Measurements from ENCODE around the gene PEPD.
"Not testable (repeated sequence)": the region's sequence is repeated elsewhere in the genome, so short reads cannot be mapped to it uniquely, and the experiment has no call there.

Gene PEPD

DNA sequence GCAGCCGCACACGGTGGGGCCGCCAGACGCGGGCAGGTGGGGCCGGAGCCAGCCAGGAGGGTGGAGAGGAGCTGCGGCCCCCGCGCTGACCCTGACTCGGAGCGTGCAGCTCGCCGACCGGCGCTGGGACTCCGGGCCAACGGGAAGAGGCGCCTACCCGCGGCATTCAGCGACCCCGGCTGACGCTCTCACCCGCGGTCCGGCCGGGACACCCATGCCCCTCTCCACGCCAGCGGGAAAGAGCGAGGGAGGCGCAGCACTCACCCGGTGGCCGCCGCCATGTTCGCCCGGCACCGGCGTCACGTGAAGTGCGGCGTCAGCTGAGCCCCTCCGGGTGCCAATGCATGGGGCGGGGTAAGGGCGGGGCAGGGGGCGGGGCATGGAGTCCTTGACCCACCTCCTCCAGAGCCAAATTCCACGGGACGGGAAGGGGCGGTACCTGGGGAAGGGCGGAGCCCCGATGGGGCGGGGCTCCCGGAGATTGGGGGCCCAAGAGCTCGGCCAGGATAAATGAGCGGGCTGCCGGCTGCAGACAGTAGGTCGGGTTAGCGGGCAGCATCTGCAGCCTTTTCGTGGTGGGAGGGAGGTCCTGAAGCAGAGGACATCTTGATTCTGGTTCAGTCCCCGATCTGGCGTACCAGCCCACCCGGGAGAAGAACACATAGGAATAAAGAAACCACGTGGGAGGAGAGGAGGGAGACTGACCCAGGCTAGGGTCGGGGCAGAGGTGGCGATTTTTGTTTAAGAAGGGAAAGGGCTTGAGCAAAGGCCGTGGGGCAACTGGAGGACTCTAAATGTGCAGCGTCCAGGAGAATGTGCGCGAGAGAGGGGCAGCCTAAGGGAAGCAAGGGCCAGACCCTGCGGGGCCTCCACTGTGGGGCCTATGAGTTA is at the start of gene PEPD:
Gene PEPD (minus strand): TSS at position 312 of the 891 bp plus-strand sequence. CDS start 31 bp downstream, at position 281.
- DNase-seq, result peak; percentile 89 to 91

DNA sequence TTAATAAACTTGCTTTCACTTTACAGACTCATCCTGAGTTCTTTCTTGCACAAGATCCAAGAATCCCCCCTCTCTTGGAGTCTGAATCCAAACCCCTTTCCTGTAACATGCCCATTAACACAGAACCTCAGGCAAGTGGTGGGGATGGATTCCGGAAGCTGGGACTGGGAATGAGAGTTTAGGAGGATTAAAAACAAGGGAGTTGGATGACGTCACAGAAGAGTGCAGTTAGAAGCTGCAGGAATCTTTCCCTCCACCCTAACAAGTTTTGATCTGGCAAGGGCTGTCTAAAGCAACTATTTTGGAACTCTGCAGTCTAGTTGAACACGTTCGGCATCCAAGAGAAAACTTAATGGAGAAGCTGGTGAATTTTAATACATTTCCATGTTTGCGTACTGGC is 48.2 kb upstream of the PEPD start:
- DNase-seq, result no peak

DNA sequence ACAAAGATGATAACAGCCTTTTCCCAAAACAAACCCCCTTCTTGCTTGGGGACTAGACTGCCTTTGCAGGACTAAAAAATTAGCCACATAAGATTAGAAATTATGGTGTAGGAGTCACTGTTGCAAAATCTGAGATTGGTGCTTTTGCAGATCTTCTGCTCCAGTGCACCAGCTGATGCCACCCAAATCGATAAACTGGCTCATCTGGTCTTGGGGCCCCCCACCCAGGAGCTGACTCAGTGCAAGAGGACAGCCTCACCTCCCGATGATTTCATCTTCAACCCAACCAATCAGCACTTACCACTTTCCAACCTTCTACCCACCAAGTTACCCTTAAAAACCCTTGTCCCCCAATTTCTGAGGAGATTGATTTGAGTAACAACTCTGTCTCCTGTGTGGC is 47.1 kb upstream of the PEPD start:
- DNase-seq, result no peak

DNA sequence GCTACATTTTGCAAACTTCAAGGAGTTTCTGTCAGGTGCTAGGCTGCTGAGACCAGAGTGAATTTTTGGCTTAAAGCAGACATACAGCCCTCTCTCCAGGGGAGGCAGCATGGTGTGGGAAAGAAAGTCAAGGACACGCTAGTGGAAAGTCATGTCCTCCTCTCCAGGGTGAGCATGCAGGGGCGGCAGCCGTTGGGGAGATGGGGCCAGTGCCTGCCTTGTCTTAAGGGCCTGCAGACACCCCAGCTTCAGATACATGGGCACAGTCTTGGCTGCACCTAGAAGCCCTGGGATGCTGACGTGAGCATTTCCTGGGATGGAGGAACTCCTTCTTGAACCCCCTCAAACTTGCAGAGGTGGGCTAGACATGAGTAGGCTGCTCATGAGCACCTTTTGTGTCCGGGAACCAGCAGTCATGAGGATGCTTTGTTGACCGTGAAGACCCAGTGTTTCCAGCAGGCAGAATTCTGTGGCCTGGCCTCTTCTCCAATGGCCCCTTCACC is 43.3 kb upstream of the PEPD start:
- DNase-seq, result no peak

DNA sequence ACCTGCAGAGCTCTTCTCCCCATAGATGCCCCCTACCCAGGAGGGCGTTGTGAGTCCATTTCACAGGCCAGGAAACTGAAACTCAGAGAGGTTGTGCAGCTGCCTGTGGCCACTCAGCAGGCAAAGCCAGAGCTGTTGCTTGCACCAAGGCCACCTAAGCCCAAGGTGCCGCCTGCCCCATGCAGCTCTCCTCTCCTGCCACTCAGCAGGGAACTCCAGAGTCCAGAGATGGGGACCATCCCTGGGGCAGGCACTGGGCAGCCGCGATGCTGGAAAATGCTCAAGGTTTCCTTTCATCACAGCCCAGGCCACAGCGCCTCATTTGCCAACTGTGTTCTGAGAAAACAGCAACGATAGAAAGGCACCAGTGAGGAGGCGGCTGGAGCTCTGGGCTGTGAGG is 41.0 kb upstream of the PEPD start:
- DNase-seq, result no peak

DNA sequence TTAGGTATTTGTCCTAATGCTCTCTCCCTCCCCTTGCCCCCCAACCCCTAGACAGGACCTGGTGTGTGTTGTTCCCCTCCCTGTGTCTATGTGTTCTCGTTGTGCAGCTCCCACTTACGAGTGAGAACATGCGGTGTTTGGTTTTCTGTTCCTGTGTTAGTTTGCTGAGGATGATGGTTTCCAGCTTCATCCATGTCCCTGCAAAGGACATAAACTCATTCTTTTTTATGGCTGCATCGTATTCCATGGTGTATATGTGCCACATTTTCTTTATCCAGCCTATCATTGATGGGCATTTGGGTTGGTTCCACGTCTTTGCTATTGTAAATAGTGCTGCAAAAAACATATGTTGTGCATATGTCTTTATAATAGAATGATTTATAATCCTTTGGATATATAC is 40.1 kb upstream of the PEPD start:
- not testable (repeated sequence) for DNase-seq

DNA sequence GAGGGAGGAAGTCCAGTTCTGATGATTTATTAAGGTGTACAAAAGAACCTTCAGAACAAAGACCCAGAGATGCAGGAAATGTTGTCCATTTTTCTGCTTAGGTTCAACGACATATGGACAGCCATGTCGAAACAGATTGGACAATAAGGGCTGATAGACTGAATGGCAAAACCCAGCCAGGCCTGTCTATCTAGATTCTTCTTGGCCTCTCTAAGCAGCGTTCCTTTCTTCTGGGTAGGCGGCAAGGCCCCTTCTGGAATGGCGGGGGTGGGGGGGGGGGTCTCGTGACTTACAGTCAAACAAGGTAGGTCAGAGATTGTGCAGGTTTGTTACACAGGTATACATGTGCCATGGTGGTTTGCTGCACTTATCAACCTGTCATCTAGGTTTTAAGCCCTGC is 39.7 kb upstream of the PEPD start:
- no peak for DNase-seq

DNA sequence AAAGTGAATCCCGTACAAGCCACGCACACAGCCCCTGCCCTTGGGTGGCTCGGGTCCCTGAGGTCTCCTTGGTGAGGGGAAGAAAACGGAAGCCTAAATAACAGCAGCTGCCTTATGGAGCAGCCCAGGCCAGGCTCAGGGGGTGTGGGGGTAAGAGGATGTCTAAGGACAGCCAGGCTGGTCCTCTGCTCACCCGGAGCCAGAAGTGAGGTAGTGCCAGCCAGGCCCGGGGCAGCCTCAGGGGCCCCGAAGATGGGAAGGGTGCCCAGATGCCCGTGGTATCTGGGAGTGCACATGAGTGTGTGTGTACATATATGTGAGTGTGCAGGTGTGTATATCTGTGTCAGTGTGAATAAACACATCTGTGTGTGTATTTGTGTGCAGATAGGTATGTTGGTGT is 38.4 kb upstream of the PEPD start:
- DNase-seq, result no peak

DNA sequence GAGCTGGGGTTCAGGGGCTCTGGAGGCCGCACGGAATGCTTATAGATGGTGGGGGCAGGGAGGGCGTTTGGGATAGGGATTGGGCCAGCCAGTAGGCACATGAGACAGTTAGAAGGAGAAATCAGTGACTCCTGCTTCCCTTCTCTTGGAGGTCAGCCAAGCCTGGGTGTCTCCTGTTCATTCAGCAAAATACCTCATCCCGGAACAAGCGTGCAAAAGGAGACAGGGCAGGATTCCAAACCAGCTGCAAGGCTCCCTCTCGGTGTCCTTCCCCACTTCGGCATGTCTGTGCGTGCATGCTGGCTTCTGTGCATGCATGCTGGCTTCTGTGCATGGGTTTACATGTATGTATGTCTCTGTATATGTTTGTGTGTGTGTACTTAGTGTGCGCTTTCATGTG is 37.3 kb upstream of the PEPD start:
- DNase-seq, result no peak

DNA sequence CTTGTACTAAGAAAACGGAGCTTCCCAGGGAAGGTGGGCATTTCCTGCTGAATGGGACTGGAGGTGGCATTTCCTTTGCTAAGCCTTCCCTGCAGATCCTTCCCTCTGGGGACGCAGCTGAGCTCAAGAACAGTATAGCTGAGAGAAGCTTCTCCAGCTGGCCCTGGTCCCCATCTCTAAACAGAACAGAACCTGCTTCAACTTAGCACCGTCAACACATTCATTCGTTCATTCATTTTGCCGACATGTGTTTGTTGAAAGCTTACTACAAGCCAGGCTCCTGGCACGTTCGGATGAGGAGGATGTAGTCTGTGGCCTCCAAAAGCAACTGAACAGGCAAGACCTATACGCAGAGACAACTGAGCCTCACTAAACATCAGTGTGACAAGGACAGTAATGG is 36.6 kb upstream of the PEPD start:
- no peak for DNase-seq

DNA sequence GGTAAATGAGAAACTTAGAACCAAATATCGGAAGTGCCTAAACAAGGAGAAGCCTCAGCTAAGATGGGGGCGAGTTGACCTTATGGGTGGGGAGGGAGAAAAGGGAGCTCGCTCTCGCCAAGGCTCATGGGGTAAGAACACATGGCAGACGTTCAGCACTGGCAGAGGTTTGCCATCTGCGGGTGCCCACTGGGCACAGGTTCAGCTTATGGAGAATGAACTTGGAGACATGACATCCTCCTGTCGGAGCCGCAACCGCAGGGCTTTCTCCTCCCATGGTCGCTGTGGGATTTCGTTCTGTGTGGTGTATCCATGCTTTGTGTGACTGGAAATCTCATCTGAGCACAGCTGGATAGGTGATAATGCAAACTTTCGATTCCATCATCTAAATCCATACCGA is 36.1 kb upstream of the PEPD start:
- DNase-seq, result no peak

DNA sequence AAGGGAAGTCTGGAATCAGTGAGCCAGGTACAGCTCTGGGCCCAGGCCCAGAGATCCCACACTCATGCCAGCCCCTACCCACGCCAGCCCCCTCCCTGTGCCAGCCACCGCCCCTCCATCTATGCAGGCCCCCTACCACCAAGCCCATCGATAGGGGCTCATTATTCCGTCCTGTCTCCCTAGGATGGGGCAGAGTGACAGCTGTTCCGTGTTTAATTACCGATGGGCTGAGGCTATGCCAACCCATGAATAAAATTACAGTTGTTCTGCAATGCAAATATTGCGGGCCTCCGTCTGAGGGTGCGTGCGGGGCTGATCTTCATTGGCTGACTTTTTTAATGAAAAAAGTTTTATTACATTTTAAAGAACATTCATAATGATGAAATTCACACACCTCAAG is 35.6 kb upstream of the PEPD start:
- no peak for DNase-seq

DNA sequence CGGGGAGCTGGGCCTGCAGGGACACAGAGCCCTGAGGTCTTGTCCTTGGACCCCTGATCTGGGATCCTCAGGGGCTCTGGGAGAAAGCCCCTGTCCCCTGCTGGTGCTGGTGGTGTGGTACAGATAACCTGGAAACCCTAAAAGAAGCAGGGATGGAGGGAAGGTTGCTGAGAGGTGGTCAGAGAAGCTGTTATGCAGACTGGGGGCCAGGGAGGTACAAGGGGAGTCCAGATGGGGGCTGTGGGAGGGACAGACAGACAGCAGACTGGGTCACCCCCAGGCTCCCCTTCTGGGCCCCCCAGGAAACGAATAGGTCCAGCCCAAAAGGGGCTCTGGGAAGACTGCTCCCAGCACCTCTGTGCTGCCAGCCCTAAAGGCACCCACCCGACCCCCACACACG is 34.7 kb upstream of the PEPD start:
- DNase-seq, result no peak

DNA sequence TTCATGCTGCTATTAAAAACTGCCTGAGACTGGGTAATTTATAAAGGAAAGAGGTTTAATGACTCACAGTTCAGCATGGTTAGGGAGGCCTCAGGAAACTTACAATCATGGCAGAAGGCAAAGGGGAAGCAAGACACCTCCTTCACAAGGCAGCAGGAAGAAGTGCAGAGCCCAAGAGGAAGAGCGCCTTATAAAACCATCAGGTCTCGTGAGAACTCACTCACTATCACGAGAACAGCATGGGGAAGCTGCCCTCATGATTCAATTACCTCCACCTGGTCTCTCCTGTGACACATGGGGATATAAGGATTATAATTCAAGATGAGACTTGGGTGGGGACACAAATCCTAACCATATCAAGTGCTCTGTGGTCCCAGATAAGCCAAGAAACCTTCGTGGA is 34.1 kb upstream of the PEPD start:
- not testable (repeated sequence) for DNase-seq

DNA sequence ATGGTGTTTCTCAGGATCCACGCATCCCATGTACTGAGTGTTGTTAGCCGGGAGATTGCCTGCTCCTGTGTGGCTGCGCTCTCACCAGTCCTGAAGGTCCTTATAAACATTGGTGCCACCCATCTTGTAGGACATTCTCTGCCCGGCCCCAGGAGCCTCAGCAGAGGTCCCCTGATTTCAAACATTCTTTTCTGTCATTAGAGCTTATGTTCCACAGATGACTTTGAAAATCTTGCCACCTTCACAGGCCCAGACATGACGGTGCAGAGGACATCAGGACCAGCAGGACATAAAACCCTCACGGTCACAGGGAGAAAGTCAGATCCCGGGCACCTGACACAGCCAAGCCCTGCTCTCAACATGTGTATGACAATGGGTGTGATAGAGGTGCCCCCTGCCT is 33.2 kb upstream of the PEPD start:
- DNase-seq, result no peak

DNA sequence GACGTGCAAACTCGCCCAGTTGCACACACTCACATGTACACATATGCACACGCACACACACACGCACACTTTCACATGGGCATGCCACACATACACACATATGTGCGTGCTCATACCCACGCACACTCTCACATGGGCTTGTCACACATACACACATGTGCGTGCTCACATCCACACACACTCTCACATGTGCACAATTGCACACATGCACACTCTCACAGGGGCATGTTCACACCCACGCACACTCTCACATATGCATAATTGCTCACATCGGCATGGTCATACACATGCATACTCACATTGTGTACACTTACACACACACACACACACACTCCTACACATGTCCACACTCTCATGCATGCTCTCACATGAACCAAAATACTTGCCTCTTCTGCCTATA is 32.8 kb upstream of the PEPD start:
- DNase-seq, result no peak

DNA sequence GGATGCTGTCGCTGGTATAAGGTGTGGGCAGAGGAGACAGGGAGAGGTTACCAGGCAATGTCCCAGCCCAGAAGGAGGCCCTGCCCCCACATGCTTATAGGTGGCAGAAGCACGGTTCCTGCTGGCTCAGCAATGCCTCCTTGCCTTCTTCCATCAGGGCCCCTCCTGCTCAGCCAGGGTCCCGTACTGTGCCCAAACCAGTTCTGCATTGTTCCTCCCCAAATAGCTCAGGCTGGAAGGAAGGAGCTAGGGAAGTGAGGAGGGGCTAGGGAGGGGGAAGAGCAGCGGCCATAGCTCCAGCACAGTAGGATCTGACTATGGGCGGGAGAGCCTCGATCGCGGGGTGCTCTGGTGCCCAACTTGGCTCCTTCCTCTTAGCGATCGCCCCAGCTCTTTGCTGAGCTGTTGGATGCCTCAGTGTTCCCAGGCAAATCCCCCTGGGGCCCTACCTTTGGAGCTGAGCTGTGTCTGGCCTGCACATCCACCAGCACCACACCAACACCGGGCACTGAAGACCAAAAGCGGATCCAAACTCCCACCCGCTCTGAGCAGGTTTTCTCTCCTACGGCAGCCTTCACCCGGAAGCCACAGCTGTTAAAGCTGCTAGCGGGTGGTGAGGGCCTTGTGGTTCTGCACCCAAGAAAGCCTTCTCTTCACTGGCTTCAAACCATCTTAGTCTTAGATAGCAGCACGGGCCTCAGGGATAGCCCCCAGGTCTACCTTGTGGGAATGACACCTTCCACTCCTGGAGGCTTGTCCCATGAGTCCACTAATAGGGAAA is 32.1 kb upstream of the PEPD start:
- no peak for DNase-seq

DNA sequence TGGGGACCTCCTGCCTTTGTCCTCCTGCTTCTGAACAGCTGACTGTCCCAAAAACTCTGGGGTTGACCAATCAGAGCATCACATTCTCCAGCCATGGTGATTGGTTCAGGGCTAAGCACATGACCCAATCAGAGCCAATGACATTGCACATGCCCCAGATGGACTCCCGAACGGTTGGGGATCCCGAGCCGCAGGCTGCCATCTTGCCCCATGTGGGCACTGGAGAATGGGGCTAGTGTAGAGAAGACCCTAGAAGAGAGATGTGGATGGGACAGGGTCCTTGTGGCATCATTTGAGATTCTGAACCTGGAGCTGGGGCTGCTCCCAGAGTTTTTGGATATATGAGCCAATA is 31.3 kb upstream of the PEPD start:
- no peak for DNase-seq

DNA sequence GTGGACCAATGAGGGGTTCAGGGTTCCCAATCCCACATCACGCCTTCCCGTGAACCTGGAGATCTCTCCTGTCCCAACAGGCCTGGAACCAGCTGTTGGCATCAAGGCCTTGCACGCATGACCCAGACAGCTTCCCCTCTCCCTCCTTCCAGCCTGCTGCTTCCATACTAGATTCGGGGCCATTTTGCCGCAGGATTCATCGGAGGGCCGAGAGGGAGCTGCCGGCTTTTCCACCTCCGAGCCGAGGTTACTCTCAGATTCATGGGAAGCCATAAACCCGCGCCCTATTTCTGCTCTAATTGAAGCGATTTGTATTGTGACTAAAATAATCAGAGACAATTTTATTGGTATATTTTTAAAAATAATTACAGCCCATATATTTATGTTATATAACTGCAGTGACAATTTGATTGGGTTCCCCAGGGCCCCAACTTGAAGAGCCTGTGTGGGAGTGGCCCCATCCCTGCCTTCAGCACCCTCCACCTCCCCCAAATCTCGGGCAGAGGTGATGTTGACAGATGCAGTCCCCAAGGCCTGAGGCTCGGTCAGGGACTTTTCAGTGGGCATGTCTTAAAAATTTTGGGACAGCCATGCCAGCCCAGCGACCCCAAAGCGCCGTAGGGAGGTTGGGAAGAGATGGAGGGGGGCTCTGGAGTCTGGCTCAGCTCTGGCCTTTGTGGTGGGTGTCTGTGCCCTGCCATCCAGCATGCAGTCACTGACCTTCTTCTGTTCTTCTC is 30.8 kb upstream of the PEPD start:
- DNase-seq, result no peak

DNA sequence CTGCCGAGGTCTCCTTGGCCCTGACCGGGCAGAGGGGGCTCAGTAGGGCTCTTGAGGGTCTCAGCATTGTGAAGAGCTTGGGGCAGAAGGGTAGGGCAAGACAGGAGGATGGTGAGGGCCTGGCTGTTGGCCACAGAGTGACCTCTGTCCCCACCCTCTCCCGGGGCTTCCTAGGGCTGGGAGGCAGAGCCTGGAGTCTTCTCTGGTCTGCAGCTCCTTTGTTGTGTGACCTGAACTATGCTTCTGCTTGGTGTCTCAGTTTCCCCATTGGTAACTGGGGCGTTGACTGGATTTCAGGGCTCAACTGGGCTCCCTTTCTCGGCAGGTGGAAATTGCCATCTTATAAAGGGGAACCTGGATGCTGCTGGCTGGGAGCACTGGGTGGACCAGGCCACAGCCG is 30.1 kb upstream of the PEPD start:
- no peak for DNase-seq

DNA sequence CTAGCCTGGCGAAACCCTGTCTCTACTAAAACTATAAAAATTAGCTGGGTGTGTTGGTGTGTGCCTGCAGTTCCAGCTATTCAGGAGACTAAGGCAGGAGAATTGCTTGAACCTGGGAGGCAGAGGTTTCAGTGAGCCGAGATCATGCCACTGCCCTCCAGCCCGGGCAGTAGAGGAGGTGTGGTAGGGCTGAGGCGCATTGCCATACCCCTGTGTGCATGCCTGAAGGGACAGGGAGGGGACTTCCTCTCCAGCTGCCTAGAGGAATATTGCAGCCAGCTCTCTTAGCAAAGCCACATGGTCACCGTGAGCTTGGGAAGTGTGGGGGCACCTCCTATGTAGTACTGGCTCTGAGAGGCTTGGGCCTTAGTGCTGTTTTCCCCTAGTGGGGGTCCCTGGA is 29.2 kb upstream of the PEPD start:
- no peak for DNase-seq

DNA sequence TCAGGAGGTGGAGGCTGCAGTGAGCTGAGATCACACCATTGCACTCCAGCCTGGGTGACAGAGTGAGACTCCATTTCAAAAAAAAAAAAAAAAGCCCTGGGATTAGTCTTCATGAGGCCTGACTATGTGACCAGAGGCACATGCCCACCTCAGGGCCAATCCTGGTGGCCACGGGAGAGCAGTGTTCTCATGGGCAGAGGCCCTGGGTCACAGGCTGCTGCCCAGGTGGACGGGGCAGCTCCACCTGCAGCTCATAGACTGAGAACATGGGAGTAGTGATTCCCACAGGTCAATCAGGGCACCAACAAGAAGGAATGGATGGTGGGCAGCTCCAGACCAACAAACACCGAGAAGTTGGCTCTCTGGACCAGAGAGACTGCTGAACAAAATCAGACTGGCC is 26.1 kb upstream of the PEPD start:
- DNase-seq, result no peak

DNA sequence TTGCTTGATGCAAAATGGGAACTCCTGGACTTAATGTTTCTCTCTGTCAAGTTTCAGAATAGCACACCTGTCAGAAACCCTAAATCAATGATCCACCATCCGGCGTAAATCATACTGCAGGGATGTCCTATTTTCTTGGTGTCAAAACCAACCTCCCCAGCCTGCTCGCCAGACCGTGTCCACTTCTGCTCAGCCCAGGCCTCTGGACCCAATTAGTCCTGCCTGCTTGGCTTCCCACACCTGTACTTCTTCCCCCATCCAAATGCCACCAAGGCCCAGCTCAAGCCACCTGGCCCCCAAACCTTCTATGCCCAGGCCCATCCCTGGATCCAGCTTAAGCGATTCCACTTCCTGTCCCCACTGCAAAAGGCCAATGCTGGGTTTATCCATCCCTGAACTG is 25.1 kb upstream of the PEPD start:
- no peak for DNase-seq

All from CD4-positive, alpha-beta T cell treated with Interleukin-4 for 1 hour (primary cell).